Activated CD8-positive, alpha-beta memory T cell treated with anti-CD3 and anti-CD28 coated beads, Interleukin-2, amount 50 U/mL, for 24 hours (primary cell): Measurements from ENCODE around the gene ZNF487.
"Not testable (repeated sequence)": the region's sequence is repeated elsewhere in the genome, so short reads cannot be mapped to it uniquely, and the experiment has no call there.

ENCODE experiments used
- DNase-seq: peaks from one replicate; pipeline ENCODE4 v3.0.0-alpha.2; 2020; ENCODE audit errors: extremely low read depth

The ZNF487 gene

DNA sequence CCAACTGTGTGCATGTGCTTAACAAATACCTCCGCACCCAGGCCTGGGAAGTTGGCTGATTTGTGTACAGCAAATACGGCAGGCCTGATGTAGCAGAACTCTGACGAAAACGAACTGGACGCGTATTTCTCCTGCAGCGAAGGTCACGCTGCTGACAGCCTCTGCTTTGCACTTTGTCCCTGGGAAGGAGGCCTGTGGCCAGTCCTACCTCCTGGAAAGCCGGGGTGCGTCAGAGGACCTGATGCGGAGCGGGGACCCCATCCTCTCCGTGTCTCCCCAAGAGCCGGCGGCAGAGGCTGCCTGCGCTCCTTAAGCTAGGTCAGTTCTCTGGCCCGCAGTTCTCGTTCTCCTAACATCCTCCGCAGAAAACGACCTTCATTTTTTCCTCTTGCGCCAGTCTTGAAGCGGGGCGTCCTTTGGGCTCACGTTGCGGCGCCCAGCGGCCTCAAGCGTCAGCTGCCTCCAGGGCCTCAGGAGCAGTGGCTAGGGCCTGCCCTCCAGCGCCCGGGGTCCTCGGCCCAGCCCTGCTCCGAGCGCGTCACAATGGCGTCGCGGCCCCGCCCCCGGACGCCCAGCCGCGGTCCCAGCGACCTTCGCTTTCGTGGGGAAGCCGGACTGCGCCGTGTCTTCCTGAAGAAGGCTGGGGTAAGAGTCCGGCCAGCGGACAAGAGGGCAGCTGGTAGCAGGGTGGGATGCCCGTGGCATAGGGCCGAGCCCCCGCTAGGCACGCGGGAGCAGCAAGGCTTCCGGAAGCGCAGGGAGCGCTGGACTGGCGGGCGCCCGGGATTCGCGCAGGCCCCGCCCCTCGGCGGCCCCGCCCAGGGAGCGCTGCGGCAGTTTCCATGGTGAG lies at the start of gene ZNF487:
ZNF487 (plus strand) TSS at position 821 of the 850 bp plus-strand sequence. CDS start 38,703 bp downstream, outside the sequence.
- DNase-seq: peak; percentile 60

DNA sequence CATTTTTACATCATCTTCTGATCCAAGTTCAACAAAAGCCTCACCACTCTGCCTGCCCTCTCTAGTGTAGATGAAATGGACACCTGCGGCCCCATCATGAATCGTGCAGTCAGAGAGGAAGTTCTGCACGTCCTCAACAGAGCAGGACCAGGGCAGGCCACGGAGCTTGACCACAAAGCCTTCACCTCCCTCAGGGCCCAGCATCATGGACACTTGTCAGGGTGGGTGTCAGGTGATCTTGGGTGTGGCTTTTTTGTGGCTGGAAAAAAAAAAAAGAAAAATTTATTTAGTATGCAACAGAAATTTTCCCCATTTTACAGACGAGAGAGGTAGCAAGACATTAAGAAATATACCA lies 49.3 kb upstream of the ZNF487 start:
- no peak for DNase-seq

DNA sequence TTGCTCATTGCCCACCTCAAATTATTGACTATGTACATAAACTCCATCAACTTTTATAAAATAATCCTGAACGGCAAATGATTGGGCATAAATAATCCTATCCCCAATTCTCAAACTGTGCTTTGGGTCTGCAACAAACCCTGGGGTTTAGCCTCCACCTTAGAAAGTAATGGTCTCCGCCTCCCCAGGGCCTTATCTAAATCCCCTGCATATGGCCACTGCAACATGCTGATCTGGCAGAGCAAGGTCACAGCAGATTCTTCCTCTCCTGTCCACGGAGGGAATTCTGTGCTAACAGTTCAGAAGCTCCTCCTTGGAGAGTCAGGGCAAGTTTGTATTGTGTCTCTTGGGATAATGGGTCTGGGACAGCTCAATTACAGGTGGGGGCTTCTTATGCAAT lies 47.0 kb upstream of the ZNF487 start:
- DNase-seq: no peak

DNA sequence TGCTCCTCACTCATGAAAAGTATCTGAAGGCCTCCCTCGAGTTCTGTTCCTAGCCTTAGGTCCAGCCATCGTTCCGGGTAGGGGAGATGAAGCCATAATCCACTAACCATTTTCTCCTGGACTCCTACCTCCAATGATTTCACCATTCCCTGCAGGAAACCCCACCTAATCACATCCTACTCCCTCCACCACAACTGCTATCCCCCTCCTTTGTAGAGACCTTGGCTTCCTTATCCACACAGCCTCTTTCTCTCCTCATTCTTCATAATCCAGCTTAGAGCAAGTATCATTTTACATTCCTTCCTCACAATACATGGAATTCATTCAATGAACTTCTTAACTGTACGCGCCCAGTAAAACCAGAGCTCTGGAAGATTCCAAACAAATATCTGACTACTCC lies 46.6 kb upstream of the ZNF487 start:
- no peak for DNase-seq

DNA sequence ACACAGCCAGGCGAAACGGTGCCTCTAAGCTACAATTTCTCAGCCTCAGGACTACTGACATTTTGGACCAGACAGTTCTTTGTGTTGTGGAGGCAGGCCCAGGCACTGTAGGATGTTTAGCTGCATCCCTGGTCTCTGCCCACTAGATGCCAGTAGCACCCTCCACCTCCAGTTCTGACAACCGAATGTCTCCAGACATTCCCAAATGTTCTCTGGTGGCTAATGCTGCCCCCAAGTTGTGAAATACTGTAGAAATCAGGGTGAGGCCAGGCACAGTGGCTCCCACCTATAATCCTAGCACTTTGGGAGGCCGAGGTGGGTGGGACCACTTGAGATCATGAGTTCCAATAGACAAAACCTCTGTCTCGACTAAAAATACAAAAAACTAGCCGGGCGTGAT lies 46.2 kb upstream of the ZNF487 start:
- no peak for DNase-seq

DNA sequence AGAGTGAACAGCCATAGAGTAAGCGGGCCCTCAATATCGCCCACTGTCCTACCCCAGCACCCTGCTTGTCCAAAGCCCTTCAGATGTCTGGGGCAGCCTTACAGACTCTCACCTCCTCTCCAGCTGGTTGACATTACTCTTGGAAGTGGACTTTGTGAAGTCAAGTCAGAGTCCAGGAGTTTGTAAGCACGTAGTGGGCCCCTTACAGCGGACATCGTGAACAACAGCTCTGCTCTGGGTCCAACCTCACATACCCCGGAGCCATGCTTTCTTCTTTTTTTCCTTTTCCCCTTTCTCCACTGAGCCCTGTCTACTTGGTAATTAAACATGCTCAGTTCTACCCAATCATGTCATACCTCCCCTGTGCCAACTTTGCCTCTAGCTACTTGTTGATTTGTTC lies 45.4 kb upstream of the ZNF487 start:
- DNase-seq: no peak

DNA sequence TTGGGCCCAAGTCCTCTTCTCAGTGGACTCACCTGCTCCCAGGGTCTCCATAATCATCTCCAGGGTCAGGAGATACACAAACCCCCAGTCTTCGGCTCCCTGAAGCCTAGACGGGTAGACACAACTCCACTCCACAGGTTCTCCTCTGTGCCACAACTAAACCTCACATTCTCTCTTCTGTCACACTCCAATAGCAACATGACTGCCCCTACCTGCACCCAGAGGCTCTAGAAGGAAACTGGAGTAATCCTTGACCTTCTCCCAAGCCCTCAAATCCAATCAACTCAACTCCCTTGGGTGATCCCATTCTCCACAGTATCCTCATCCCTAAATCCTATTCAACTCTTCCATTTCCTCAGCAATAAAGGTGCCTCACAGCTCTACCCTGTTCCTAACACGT lies 44.2 kb upstream of the ZNF487 start:
- no peak for DNase-seq

DNA sequence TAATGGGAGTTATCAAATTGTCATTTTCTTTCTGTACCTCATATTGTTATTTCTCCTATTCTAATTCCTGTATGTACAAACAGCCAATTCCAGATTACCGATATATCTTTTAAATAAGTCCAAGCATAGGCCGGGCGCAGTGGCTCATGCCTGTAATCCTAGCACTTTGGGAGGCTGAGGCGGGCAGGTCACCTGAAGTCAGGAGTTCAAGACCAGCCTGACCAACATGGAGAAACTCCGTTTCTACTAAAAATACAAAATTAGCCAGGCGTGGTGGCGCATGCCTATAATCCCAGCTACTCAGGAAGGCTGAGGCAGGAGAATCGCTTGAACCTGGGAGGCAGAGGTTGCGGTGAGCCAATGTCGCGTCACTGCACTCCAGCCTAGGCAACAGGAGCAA lies 43.7 kb upstream of the ZNF487 start:
- DNase-seq: not testable (repeated sequence)

DNA sequence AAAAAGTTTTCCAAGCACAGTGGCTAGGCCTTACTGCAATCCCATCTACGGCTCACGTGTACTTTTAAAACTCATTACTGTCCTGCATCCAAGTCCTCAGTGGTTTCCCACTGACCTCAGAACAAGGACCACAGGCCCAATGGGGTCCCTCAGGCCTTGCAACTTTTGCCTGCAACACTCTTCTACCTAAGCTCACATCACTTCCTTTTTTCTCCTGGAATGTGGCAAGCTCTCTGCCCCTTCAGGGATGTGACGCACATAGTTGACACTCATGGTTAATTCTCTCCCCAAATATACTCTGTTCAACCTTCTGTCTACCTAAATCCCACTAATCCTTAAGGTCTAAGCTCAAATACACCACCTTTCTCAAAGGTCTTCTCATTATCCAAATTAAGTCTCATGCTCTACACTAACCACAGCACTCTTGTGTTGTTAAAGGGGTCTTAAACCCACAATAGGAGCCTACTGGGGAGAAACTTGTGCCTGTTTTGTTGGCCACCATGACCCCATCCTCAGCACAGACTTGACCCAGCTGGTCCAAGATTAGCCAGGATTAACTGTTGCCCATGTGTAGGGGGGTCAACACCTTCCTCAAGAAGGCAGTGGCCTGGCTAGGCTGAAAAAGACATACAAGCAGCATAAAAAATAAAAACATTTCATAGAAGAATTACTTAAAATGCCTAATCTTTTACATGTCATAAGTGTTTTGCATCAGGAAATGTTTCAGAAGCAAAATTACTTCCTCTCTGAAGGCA lies 43.1 kb upstream of the ZNF487 start:
- no peak for DNase-seq

DNA sequence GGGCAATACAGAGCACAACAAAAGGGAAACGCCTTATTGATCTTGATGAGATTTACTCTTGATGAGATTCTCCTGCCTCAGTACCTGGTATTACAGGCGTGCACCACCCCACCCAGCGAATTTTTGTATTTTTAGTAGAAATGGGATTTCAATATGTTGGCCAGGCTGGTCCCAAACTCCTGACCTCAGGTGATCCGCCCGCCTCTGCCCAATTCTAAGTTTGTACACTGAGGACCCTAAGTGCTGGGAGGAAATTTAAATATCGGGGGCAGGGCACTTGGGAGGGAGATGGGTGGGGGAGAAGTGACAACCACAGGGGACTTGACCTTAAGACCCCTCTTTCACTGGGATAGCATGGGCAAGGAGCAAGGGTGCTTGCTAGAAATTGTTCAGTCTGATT lies 42.0 kb upstream of the ZNF487 start:
- DNase-seq: no peak

DNA sequence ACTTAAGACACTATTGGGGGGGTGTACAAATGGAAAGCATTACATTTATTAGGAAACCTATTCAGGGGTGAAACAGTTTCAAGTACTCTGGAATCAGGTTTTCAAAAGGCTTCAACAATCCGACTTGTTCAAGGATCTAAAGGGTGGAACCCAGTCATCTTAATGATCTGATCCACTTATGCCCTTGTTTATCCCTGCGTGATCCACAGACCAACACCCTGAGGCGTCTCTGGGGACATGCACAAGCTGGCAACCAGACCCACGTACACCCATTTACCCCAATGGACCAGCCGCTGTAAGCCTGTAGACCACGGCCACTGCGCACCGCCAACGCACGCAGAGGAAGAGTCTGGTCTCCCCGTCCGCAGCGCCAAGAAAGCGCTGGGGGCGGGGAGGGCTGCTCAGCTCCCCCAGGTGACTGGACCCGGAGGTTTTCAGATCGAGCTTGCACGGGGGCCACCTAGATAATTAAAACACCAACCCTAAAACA lies 41.3 kb upstream of the ZNF487 start:
- DNase-seq: no peak

DNA sequence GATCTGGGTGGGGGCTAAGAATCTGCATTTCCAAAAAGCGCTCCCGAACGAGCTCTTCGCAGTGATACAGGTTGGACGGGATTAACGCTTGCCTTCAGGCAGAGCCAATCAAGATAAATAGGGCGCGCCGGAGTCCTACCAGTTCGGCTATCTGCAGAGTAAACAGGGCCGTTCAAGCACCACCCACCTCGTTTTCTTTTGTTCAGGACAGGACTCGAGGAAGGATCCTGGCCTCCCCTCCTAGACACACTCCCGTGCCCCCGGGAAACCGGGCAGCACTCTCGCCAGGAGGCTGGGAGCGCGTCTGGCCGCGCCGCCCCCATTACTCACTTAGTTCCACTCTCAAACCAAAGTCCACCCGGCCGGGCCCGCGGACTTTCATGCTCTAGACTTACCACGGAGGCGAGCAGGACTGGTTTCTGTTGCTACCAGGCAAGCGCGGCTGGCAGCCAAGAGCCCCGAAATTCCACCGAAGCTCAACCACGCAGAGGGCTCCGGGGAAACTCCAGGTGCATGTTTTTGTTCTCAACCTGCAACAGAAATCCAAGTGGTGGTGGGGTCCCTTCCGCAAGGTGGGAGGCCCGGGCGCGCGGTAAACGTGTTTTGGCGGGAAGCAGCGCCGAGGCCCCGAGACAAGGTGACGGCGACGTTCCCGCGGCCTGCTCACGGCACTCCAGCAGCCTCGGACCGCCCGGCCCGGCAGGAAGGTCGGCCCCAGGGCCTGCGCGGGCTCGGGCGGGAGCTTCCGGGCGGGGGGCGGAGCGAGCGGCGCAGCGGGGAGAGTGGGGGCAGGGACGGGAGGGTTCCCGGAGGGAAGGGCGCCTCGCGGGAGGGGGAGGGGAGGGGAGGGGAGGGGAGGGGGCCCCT lies 40.6 kb upstream of the ZNF487 start:
- no peak for DNase-seq

DNA sequence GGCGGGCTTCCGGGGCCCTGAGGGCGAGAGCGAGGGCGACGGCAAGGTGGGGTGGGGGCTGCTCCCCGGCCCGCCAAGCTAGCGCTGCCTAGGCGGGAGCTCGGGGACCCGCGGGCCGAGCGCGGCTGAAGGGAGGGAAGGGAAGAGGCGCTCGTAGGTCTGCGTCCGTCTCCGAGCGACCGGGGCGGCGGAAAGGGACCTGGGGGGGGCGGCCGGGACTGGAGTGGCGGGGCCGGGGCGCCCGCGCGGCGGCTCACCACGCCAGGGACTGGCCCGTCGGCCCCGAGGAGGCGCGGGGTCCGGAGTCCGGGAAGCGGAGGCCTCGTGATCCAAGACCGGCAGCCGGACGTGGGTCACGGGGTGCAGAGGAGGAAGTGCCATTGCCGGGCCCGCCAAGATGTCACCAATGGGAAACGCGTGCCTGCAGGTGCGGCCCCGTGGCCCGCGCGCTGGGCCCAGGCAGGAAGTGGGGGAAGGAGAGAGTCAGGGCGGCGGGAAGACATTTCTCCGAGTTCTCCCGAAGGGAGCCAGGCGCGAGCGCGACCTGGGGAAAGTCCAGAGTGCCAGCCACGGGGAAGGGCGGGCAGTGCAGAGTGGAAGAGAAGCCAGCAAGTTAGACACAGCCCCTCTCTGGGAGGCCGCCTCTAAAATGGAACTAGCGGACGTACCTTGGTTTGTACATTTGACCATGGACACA lies 39.8 kb upstream of the ZNF487 start:
- no peak for DNase-seq

DNA sequence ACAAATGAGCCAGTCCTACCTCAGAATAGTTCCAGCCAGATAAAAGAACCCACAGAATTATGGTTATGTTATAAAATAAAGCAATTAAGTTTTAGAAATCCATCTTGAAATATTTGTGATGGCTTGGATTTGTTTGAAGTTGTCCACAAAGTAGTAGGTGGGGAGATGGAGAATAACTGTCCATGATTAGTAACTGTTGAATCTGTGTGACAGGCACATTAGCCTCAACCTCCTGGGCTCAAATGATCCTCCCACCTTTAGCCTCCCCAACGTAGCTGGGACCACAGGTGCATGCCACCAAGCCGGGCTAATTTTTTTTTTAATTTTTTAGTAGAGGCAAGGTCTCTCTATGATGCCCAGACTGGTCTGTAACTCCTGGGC lies 38.0 kb upstream of the ZNF487 start:
- no peak for DNase-seq

DNA sequence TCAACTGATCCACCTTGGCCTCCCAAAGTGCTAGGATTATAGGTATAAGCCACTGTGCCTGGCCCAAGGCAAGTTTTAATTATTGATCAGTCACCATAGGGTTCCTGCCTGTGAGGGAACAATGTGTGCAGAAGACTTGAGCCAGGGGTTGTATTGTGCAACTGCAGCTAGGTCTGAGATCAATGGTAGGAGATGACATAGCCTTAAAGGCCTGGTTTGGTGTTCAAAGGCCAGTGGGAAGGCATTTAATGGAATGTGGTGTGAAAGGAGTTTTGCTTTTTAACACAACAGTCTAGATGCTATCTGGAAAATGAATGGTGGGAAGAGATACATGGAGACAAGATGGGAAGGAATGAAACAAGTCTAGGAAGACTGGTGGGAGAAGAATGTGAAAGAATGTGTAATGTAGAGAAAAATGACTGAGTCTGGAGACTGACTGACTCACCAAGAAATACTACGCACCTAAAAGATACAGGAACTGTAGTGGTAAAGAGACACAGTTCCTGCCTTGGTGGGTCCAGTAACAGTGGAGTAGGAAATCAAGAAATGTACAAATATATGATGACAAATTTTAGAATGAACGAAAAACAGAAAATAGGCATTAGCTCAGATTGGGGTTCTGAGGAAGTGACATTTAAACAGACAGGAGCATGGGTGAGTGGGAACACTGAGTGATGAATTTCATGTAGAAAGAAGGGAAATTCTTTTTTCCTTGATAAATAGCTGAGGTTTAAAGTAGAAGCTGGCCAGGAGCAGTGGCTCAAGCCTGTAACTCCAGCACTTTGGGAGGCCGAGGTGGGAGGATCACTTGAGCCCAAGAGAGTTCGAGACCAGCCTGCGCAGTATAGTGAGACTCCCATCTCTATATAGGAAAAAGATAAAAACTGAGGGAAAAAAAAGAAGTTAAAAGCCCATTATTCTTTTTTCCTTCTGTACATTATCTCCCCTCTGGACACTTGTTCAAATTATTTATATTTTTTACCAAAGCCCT lies 37.3 kb upstream of the ZNF487 start:
- DNase-seq: no peak

DNA sequence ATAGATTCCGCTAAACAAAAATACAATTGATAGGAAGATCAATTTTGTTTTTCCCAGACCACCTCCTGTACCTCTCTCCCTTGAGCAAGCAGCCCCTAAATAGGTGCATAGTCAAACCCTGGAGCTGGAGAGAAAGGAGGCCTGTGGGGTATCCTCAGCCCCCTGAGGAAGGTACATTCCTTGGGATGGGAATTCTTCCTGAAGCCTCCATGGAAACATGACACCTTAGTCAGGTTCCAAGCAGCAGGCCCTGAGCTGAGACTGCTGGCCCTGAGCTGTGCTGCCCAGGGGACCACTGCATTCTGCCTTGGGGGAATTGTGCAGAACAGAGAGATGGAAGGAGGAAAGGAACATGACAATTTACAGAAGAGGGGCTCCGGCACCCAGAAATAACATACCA lies 35.3 kb upstream of the ZNF487 start:
- no peak for DNase-seq

DNA sequence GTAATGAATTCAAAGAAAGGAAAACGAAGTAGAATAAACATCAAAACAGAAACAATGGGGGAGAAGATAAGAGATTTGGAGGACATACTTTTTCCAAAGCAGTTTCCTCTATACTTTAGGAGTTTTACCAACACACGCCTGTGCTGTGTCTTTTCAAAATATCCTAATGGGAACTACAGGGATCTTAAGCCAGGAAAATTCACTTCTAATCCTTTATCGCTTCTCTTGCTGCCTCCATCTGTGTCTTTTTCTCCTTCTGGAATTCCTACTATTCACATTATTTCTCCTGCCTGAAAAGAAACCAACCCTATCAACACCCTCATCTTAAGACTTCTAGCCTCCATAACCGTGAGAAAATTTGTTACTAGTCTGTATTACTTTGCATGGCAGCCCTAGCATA lies 34.7 kb upstream of the ZNF487 start:
- no peak for DNase-seq

DNA sequence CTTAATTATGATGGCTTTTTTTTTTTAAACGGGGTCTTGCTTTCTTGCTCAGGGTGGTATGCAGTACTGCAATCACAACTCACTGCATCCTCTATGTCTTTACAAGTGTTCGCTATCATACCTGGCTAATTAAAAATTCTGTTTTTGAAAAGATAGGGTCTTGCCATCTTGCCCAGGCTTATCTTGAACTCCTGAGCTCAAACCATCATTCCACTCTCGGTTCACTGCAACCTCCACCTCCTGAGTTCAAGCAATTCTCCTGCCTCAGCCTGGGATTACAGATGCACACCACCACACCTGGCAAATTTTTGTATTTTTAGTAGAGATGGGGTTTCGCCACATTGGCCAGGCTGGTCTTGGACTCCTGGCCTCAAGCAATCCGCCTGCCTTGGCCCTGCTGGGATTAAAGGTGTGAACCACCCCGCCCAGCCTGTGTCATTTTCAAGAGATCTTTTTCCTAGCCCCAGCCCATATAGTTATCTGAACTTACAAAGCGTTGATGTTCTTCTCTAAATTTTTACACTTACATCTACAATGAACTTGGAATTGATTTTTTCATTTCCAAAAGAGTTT lies 33.9 kb upstream of the ZNF487 start:
- no peak for DNase-seq

DNA sequence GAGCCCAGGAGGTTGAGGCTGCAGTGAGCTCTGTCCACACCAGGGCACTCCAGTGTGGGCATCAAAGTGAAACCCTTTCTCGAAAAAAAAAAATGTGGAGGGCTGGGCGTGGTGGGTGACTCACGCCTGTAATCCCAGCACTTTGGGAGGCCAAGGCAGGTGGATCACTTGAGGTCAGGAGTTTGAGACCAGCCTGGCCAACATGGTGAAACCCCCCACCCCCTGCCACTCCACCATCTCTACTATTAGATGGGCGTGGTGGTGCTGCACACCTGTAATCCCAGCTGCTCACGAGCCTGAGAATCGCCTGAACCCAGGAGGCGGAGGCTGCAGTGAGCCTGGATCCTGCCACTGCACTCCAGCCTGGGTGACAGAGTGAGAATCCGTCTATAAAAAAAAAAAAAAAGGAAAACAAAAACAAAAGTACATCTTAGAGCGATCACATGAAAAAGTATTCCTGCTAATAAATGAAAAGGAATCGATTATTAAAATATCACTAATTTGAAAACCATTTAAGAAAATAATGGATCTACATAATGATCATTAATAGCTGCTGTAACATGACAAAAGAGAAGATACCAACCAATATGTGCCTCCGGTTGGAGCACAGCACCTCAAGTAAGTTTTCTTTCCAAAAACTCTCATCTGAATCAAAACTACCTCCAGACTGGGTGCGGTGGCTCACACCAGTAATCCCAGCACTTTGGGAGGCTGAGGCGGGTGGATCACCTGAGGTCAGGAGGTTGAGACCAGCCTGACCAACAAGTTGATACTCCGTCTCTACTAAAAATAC lies 32.8 kb upstream of the ZNF487 start:
- no peak for DNase-seq
